ENCODE data around the gene FAM162B. TPM values are rescaled to one million over a fixed set of nuclear protein-coding genes. Genes with fewer than 3 reads are reported as not detected.
A peak's percentile ranks its signal among the peaks of the same experiment; 100 is the strongest.

FAM162B gene
- total RNA-seq (1 to 10 TPM; 6.0 to 6.7 TPM), polyA plus RNA-seq (ENCODE audit: insufficient read length in 2 of 2) (1 to 10 TPM; 2.4 to 2.9 TPM)
- long read RNA-seq, donor 1, partial matches to known transcripts: 0 of 2 reads
- long read RNA-seq, donor 1, other reads (novel, unspliced or antisense): 0 of 2 reads
- long read RNA-seq, donor 2: 0 reads
- long read RNA-seq, donor 3: 0 reads
- long read RNA-seq, donor 4, transcript FAM162B-201 (4 exons, 1,036 nt): major isoform, 114 of 133 reads
- long read RNA-seq, donor 4, partial matches to known transcripts: 12 of 133 reads
- long read RNA-seq, donor 4, other reads (novel, unspliced or antisense): 7 of 133 reads

DNA sequence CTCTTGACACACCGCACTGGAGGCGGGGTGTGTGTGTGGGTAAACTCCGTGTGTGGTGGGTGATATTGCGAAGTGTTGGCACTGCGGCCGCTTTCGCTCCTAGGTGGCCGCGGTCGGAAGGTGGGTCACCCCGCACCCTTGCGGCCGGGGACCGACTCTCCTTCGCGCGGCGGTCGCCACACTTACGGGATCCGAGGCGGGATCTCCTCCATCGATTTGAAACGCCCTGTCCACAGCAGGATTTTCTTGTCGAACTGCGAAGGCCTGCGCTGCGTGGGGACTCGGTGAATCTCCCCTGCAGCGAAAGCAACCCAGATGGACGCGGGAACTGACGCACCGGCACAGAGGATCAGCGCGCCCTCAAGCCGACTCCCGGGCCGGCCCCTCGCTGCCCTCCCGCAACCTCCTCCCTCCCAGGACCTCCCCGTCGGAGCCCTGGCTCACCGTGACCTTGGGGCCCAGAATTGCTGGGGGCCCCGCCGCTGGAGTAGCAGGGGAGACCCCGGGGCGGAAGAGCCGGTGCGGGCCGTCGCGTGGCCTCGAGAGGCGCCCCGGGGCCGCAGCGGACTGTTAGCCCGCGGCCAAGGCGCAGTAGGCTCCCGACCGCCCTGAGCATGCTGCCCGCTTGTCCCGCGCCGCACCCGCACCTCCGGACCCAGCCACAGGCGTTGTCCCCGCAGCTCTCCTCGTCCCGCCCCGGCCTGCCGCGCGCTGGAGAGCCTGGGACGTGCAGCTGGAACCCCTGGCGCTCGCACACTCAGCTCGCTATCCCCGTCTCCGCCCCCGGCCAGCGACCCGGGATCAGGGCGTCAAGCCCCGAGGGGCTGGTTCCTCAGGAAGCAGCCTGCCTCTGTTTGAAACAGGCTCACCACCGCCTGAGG is at the start of gene FAM162B:
Gene FAM162B (minus strand): TSS at position 759 of the 881 bp plus-strand sequence. CDS start 143 bp downstream, at position 616.
- Histone ChIP-seq H3K36me3 (ENCODE audit: control insufficient read depth, insufficient read depth, low read length) (no peaks in the 10 kb centered on the region), H3K4me1 (ENCODE audit: control insufficient read depth, insufficient read depth, low read length) (peaks cover 13% of the 10 kb centered on the region), H3K9me3 (ENCODE audit: control insufficient read depth, insufficient read depth, low read length) (no peaks in the 10 kb centered on the region), H3K27me3 (ENCODE audit: control insufficient read depth, insufficient read depth, low read length) (peaks cover 31% of the 10 kb centered on the region), H3K27ac (ENCODE audit: low read depth, low read length) (no peak within 1 kb of the TSS), H3K4me3 (ENCODE audit: low read depth, low read length) (peak within 1 kb of the TSS; percentile 48)
- under 1% methylated on average over 87 of the region's 89 CpGs for WGBS (ENCODE audit: insufficient coverage)
- peak in 2 of 6 donors; percentile 42 to 53 for DNase-seq (ENCODE audit: low read depth in 4 of 6, low spot score in 6 of 6)

DNA sequence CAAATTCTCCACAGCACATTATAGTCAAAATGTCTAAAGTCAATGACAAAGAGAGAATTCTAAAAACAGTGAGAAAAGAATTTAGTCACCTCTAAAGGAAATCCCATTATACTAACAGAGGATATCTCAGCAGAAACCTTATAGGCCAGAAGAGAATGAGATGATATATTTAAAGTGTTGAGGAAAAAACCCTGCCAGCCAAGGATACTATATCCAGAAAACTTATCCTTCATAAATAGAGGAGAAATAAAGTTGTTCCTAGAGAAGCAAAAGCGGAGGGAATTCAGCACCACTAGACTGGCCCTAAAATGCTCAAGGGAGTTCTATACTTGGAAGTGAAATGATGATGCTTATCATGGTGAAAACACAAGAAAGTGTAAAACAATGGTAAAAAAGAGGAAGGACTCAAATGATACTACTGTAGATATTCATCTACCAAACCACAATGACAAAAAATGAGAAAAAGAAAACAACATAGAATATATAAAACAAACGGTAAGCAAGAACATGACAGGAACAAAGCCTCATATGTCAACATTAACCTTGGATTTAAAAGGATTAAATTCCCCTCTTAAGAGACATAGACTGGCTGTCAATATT is 46.6 kb upstream of the FAM162B start:
- no peak overlapping the region for H3K27ac ChIP-seq (ENCODE audit: low read depth, low read length)
- DNase-seq (ENCODE audit: low read depth in 4 of 6, low spot score in 6 of 6): no peak
- peaks cover 5% of the 10 kb centered on the region for H3K9me3 ChIP-seq (ENCODE audit: control insufficient read depth, insufficient read depth, low read length)
- H3K4me1 ChIP-seq (ENCODE audit: control insufficient read depth, insufficient read depth, low read length): no peaks in the 10 kb centered on the region
- H3K27me3 ChIP-seq (ENCODE audit: control insufficient read depth, insufficient read depth, low read length): no peaks in the 10 kb centered on the region
- H3K36me3 ChIP-seq (ENCODE audit: control insufficient read depth, insufficient read depth, low read length): no peaks in the 10 kb centered on the region
- H3K4me3 ChIP-seq (ENCODE audit: low read depth, low read length): no peak overlapping the region
- WGBS (ENCODE audit: insufficient coverage): no CpG with 5 or more reads among the region's 2 CpGs

DNA sequence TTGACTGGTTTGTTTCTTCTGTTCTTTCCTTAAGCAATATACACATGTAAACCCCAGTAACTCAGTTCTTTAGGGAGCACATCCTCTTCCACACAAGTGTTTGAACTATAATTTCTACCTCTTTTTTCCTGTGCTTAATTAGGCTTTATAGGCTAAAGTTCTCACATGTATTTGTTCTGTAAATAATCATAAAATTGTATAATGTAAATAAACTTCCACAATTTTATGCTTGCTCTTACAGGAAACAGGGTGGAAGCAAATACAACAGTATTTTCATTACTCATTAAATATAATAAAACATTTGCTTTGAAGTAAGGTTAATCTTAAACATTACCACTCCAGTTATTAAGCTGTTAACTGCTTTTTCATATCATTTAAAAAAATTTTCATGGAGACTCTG is 36.5 kb upstream of the FAM162B start:
- no peak overlapping the region for H3K27ac ChIP-seq (ENCODE audit: low read depth, low read length)
- H3K36me3 ChIP-seq (ENCODE audit: control insufficient read depth, insufficient read depth, low read length): no peaks in the 10 kb centered on the region
- H3K27me3 ChIP-seq (ENCODE audit: control insufficient read depth, insufficient read depth, low read length): no peaks in the 10 kb centered on the region
- H3K4me3 ChIP-seq (ENCODE audit: low read depth, low read length): no peak overlapping the region
- H3K9me3 ChIP-seq (ENCODE audit: control insufficient read depth, insufficient read depth, low read length): no peaks in the 10 kb centered on the region
- no peak for DNase-seq (ENCODE audit: low read depth in 4 of 6, low spot score in 6 of 6)
- no peaks in the 10 kb centered on the region for H3K4me1 ChIP-seq (ENCODE audit: control insufficient read depth, insufficient read depth, low read length)

DNA sequence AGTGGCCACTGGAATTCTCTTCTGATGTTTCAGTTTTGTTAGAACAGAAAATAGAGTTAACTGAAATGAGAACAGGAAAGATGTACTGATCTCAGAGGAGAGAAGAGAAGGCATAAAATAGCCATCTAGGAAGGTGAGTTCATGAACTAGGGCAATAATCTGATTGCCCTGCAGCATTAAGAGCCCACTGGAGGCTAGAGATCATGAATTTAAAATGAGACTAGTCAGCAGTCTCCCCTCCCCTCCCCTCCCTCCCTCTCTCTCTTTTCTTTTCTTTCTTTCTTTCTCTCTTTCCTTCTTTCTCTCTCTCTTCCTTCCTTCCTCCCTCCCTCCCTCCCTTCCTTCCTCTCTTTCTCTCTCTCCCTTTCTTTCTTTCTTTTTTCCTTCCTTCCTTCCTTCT is 34.4 kb upstream of the FAM162B start:
- Histone ChIP-seq H3K27me3 (ENCODE audit: control insufficient read depth, insufficient read depth, low read length) (no peaks in the 10 kb centered on the region), H3K27ac (ENCODE audit: low read depth, low read length) (no peak overlapping the region), H3K4me1 (ENCODE audit: control insufficient read depth, insufficient read depth, low read length) (no peaks in the 10 kb centered on the region), H3K9me3 (ENCODE audit: control insufficient read depth, insufficient read depth, low read length) (no peaks in the 10 kb centered on the region), H3K4me3 (ENCODE audit: low read depth, low read length) (no peak overlapping the region), H3K36me3 (ENCODE audit: control insufficient read depth, insufficient read depth, low read length) (no peaks in the 10 kb centered on the region)
- DNase-seq (ENCODE audit: low read depth in 4 of 6, low spot score in 6 of 6): peak in 1 of 6 donors; percentile 16

DNA sequence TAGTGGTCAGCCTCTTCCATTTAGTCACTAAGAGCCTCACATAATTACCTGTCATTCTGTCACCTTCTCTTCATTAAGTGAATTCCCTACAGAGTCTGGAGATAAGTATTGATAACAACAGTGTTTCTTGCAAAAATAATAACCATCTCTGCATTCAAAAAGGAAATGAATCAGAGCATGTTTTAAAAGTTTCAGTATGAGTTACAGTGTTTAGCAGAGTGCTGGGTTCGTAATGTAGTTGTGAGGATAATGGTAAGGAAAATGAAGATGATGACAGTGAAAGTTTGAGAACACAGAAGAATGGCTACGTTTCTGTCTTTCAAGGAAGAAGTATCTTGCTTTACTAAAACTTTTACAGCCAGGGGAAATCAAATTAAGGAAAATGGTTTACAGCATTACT is 32.1 kb upstream of the FAM162B start:
- H3K9me3 ChIP-seq (ENCODE audit: control insufficient read depth, insufficient read depth, low read length): no peaks in the 10 kb centered on the region
- no peaks in the 10 kb centered on the region for H3K4me1 ChIP-seq (ENCODE audit: control insufficient read depth, insufficient read depth, low read length)
- no peak overlapping the region for H3K4me3 ChIP-seq (ENCODE audit: low read depth, low read length)
- no peak overlapping the region for H3K27ac ChIP-seq (ENCODE audit: low read depth, low read length)
- no peaks in the 10 kb centered on the region for H3K27me3 ChIP-seq (ENCODE audit: control insufficient read depth, insufficient read depth, low read length)
- DNase-seq (ENCODE audit: low read depth in 4 of 6, low spot score in 6 of 6): no peak
- WGBS (ENCODE audit: insufficient coverage): 92% methylated on average over 1 of the region's 2 CpGs
- no peaks in the 10 kb centered on the region for H3K36me3 ChIP-seq (ENCODE audit: control insufficient read depth, insufficient read depth, low read length)

DNA sequence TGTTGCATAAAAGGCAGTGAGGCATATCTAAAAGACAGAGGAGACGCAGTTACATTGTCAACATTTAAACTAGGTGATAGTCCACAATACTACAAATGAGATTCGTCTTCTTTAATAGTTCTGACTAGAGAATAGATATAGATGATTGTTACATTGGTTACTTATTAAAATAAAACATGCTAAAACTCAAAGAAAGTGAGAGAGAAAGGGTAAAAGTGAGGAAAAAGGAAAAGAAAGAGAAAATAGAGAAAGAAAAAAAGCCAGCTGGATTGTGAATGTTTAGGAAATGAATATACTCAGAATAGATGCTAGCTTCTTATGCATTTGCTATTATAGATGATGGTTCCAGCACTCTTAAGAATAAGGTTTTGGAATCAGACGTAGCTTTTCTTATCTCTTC is 27.7 kb upstream of the FAM162B start:
- Histone ChIP-seq H3K36me3 (ENCODE audit: control insufficient read depth, insufficient read depth, low read length) (no peaks in the 10 kb centered on the region), H3K9me3 (ENCODE audit: control insufficient read depth, insufficient read depth, low read length) (no peaks in the 10 kb centered on the region), H3K4me1 (ENCODE audit: control insufficient read depth, insufficient read depth, low read length) (no peaks in the 10 kb centered on the region), H3K27me3 (ENCODE audit: control insufficient read depth, insufficient read depth, low read length) (no peaks in the 10 kb centered on the region), H3K27ac (ENCODE audit: low read depth, low read length) (no peak overlapping the region), H3K4me3 (ENCODE audit: low read depth, low read length) (no peak overlapping the region)
- no peak for DNase-seq (ENCODE audit: low read depth in 4 of 6, low spot score in 6 of 6)
- no CpG with 5 or more reads among the region's 3 CpGs for WGBS (ENCODE audit: insufficient coverage)

DNA sequence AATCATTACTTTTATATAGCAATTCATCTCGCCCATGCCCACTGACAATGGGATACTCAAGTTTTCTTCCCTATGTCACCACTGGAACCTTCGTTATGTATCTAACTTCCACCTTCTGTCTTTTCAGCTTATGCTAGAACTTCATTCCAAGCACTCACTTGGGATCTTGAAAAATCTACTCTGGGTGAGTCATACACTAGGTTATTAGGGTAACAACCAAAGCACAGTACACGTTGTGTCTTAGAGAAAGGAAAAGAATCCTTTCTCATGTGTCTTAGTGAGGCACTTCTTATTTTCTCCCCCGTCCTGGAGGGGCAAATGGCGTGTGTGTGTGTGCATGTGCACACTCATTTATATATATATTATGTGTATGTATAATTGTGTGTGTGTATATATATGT is 18.3 kb upstream of the FAM162B start:
- no peak overlapping the region for H3K4me3 ChIP-seq (ENCODE audit: low read depth, low read length)
- no peak for DNase-seq (ENCODE audit: low read depth in 4 of 6, low spot score in 6 of 6)
- no CpG with 5 or more reads among the region's 5 CpGs for WGBS (ENCODE audit: insufficient coverage)
- H3K9me3 ChIP-seq (ENCODE audit: control insufficient read depth, insufficient read depth, low read length): no peaks in the 10 kb centered on the region
- no peak overlapping the region for H3K27ac ChIP-seq (ENCODE audit: low read depth, low read length)
- H3K4me1 ChIP-seq (ENCODE audit: control insufficient read depth, insufficient read depth, low read length): no peaks in the 10 kb centered on the region
- no peaks in the 10 kb centered on the region for H3K27me3 ChIP-seq (ENCODE audit: control insufficient read depth, insufficient read depth, low read length)
- no peaks in the 10 kb centered on the region for H3K36me3 ChIP-seq (ENCODE audit: control insufficient read depth, insufficient read depth, low read length)

DNA sequence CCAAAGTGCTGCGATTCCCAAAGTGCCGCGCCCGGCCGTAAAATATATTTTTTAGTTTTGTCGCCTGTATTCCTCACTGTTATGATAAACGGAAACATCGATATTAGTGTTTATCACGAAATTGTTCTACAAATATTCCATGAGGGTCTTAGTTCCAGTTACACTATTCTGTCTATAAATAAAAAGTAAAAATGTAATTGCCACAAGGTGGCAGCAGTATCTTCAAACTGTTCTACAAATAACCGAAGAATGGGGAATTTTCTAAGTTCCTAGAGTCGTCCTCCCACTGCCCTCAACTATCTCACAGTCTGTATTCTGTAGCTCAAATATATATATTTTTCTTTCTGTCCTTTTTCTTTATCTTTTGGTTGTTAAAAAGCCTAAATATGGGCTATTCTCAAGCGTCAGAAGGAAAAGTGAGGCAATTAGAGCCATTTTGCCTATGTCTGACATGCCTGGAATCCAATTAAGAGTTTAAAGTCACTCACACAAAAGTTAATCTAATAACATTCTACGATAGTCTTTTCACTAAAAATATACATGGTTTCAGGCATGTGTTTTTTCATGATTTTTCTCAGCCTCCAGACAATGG is 14.2 kb upstream of the FAM162B start:
- Histone ChIP-seq H3K4me3 (ENCODE audit: low read depth, low read length) (no peak overlapping the region), H3K36me3 (ENCODE audit: control insufficient read depth, insufficient read depth, low read length) (no peaks in the 10 kb centered on the region), H3K27ac (ENCODE audit: low read depth, low read length) (no peak overlapping the region), H3K9me3 (ENCODE audit: control insufficient read depth, insufficient read depth, low read length) (no peaks in the 10 kb centered on the region), H3K27me3 (ENCODE audit: control insufficient read depth, insufficient read depth, low read length) (no peaks in the 10 kb centered on the region), H3K4me1 (ENCODE audit: control insufficient read depth, insufficient read depth, low read length) (no peaks in the 10 kb centered on the region)
- WGBS (ENCODE audit: insufficient coverage): no CpG with 5 or more reads among the region's 13 CpGs
- DNase-seq (ENCODE audit: low read depth in 4 of 6, low spot score in 6 of 6): peak in 4 of 6 donors; percentile 27 to 88 (median 54)

DNA sequence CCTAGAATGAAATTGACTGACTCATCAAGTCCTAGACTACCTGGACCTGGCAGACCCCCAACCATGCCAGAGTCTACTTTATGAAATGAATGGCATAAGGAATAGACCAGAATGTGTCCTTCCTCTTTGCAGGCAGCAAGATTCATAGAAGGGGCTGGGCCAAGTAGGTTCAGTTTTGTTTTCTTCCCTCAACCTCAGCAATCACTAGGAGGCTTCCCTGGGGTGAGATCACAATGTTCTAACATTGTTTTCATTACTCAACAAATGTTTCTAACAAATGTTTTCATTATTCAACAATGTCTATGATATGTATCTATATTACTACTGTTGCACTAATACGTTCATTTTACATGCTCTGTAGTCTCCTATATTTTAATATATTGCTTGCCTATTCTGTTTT is 8.4 kb upstream of the FAM162B start:
- Histone ChIP-seq H3K4me3 (ENCODE audit: low read depth, low read length) (no peak overlapping the region), H3K4me1 (ENCODE audit: control insufficient read depth, insufficient read depth, low read length) (no peaks in the 10 kb centered on the region), H3K36me3 (ENCODE audit: control insufficient read depth, insufficient read depth, low read length) (no peaks in the 10 kb centered on the region), H3K27me3 (ENCODE audit: control insufficient read depth, insufficient read depth, low read length) (no peaks in the 10 kb centered on the region), H3K27ac (ENCODE audit: low read depth, low read length) (no peak overlapping the region), H3K9me3 (ENCODE audit: control insufficient read depth, insufficient read depth, low read length) (no peaks in the 10 kb centered on the region)
- no CpG with 5 or more reads among the region's 1 CpG for WGBS (ENCODE audit: insufficient coverage)
- DNase-seq (ENCODE audit: low read depth in 4 of 6, low spot score in 6 of 6): no peak

Data from spinal cord (tissue), 10 donors.